Measurements from ENCODE around the gene PCYT2.

DNA sequence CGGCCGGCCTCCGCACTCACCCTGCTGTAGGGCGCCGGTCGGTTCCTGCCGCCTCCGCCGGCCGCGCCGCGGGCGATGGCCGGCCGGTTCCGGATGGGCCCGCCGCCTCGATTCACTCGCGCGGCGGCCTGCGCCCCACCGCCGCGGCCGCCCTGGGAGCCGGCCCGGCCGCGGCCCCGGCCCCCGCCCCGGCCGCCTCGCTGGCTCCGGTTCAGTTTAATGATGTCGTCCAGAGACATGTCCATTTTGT, 20.0 kb downstream of the PCYT2 start:
- TF ChIP-seq EZH2phosphoT487 (IDR thresholded peaks at IDR 0.05; ENCODE audit: borderline replicate concordance), result no peak
- no peak for TF ChIP-seq EZH2 (IDR thresholded peaks at IDR 0.05)
- TF ChIP-seq, protein P1, sequence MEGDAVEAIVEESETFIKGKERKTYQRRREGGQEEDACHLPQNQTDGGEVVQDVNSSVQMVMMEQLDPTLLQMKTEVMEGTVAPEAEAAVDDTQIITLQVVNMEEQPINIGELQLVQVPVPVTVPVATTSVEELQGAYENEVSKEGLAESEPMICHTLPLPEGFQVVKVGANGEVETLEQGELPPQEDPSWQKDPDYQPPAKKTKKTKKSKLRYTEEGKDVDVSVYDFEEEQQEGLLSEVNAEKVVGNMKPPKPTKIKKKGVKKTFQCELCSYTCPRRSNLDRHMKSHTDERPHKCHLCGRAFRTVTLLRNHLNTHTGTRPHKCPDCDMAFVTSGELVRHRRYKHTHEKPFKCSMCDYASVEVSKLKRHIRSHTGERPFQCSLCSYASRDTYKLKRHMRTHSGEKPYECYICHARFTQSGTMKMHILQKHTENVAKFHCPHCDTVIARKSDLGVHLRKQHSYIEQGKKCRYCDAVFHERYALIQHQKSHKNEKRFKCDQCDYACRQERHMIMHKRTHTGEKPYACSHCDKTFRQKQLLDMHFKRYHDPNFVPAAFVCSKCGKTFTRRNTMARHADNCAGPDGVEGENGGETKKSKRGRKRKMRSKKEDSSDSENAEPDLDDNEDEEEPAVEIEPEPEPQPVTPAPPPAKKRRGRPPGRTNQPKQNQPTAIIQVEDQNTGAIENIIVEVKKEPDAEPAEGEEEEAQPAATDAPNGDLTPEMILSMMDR (IDR thresholded peaks at IDR 0.05 in 2 of 3, conservative IDR thresholded peaks at IDR 0.05 in 1 of 3; ENCODE audit: borderline replicate concordance in 1 of 3, insufficient read depth in 1 of 3, low read depth in 2 of 3, low read length in 2 of 3), result no peak
- TF ChIP-seq, protein P2, sequence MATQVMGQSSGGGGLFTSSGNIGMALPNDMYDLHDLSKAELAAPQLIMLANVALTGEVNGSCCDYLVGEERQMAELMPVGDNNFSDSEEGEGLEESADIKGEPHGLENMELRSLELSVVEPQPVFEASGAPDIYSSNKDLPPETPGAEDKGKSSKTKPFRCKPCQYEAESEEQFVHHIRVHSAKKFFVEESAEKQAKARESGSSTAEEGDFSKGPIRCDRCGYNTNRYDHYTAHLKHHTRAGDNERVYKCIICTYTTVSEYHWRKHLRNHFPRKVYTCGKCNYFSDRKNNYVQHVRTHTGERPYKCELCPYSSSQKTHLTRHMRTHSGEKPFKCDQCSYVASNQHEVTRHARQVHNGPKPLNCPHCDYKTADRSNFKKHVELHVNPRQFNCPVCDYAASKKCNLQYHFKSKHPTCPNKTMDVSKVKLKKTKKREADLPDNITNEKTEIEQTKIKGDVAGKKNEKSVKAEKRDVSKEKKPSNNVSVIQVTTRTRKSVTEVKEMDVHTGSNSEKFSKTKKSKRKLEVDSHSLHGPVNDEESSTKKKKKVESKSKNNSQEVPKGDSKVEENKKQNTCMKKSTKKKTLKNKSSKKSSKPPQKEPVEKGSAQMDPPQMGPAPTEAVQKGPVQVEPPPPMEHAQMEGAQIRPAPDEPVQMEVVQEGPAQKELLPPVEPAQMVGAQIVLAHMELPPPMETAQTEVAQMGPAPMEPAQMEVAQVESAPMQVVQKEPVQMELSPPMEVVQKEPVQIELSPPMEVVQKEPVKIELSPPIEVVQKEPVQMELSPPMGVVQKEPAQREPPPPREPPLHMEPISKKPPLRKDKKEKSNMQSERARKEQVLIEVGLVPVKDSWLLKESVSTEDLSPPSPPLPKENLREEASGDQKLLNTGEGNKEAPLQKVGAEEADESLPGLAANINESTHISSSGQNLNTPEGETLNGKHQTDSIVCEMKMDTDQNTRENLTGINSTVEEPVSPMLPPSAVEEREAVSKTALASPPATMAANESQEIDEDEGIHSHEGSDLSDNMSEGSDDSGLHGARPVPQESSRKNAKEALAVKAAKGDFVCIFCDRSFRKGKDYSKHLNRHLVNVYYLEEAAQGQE (IDR thresholded peaks at IDR 0.05; ENCODE audit: low read depth), result no peak
- TF ChIP-seq CEBPB (IDR thresholded peaks at IDR 0.05; ENCODE audit: low read depth), result no peak
- TF ChIP-seq RAD21 (IDR thresholded peaks at IDR 0.05; ENCODE audit: low read depth), result no peak
- TF ChIP-seq, protein P3, sequence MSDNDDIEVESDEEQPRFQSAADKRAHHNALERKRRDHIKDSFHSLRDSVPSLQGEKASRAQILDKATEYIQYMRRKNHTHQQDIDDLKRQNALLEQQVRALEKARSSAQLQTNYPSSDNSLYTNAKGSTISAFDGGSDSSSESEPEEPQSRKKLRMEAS (IDR thresholded peaks at IDR 0.05), result no peak
- no peak for TF ChIP-seq POLR2A (IDR thresholded peaks at IDR 0.05; ENCODE audit: borderline replicate concordance, extremely low read depth, insufficient read depth, insufficient read length)
- TF ChIP-seq SP1 (IDR thresholded peaks at IDR 0.05; ENCODE audit: low read depth), result no peak
- no peak for TF ChIP-seq POLR2AphosphoS5 (IDR thresholded peaks at IDR 0.05; ENCODE audit: low read depth, low read length)
- no peak for TF ChIP-seq JUND (IDR thresholded peaks at IDR 0.05)
- TF ChIP-seq, protein P4, sequence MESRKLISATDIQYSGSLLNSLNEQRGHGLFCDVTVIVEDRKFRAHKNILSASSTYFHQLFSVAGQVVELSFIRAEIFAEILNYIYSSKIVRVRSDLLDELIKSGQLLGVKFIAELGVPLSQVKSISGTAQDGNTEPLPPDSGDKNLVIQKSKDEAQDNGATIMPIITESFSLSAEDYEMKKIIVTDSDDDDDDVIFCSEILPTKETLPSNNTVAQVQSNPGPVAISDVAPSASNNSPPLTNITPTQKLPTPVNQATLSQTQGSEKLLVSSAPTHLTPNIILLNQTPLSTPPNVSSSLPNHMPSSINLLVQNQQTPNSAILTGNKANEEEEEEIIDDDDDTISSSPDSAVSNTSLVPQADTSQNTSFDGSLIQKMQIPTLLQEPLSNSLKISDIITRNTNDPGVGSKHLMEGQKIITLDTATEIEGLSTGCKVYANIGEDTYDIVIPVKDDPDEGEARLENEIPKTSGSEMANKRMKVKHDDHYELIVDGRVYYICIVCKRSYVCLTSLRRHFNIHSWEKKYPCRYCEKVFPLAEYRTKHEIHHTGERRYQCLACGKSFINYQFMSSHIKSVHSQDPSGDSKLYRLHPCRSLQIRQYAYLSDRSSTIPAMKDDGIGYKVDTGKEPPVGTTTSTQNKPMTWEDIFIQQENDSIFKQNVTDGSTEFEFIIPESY (IDR thresholded peaks at IDR 0.05; ENCODE audit: extremely low read depth, insufficient replicate concordance, low read length), result no peak
- no peak for TF ChIP-seq YY1 (IDR thresholded peaks at IDR 0.05; ENCODE audit: extremely low read depth, insufficient replicate concordance, low read depth, low read length)
